Measurements from ENCODE around the gene DYDC1.

DNA sequence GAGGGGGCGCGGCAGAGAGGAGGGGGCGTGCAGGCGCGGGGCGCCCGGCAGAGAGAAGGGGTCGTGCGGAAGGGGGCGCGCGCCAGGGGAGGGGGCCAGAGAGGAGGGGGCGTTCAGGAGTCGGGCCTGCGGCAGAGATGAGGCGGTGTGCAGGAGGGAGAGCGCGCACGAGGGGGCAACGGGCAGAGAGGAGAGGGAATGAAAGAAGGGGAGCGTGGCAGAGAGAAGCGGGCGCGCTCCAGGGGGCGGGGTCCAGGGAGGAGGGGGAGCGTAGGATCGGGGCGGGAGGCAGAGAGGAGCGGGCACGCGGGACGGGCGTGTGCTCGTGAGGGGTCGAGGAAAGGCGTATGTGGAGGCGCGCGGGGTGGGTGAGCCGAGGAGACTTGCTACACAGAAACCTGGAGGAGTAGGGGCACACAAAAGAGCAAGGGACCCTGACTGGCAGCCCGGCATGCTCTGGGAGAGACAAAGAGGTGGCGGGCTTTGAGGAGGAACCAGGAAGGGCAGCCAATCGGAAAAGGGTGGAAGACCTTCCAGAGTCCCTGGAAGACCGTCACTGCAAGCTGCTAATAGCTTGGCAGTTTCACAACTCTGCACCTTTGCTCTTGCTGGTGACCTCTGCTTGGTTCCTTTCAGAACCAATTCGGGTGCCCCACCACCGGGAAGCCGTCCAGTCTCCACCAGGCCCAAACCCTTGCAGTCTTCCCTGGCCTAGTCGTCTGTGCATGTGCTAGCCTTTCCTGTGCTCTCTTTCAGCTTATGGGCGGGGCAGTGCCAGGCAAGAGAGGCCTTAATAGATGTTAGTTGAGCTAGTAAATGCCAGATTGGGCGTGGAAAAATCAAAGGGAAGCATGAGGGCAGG lies 665 bp upstream of the DYDC1 start:
- no peak for TF ChIP-seq EZH2 (IDR thresholded peaks at IDR 0.05)
- TF ChIP-seq, protein P1, sequence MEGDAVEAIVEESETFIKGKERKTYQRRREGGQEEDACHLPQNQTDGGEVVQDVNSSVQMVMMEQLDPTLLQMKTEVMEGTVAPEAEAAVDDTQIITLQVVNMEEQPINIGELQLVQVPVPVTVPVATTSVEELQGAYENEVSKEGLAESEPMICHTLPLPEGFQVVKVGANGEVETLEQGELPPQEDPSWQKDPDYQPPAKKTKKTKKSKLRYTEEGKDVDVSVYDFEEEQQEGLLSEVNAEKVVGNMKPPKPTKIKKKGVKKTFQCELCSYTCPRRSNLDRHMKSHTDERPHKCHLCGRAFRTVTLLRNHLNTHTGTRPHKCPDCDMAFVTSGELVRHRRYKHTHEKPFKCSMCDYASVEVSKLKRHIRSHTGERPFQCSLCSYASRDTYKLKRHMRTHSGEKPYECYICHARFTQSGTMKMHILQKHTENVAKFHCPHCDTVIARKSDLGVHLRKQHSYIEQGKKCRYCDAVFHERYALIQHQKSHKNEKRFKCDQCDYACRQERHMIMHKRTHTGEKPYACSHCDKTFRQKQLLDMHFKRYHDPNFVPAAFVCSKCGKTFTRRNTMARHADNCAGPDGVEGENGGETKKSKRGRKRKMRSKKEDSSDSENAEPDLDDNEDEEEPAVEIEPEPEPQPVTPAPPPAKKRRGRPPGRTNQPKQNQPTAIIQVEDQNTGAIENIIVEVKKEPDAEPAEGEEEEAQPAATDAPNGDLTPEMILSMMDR (IDR thresholded peaks at IDR 0.05) = no peak
